ENCODE data around the gene FAM20C.

FAM20C gene

DNA sequence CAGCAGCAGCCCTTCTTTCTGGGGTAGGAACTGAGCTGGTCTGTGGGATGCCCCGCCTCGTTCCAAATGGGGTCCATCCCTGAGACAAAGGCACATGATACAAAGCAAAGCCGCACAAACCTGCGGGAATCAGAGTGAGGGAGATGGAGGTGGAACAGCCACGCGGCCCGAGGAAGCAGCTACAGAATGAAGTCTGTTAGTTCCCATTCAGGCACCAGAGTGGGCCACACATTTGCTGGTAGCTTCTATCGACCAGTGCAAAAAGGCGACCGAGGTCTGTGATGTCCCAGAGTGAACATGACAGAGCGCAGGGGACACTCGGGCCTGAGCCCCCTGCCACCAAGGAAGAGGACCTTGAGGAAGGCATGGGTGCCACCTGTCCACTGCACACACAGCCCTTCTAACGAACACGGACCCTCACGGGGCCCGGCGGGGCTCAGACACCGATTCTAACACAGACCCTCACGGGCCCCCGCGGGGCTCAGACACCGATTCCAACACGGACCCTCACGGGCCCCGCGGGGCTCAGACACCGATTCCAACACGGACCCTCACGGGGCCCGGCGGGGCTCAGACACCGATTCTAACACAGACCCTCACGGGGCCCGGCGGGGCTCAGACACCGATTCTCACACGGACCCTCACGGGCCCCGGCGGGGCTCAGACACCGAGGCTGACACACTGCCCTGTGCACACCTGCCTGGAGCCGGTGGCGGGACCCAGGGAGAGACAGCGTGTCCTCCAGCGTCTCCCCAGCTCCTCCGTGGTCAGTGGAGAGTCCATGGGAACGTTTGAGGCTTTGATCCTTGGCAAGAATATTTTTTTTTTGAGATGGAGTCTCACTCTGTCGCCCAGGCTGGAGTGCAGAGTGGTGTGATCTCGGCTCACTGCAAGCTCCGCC, 32.8 kb upstream of the FAM20C start:
- in situ Hi-C loops (cut with HindIII; ENCODE audit: low sequenced_read_pairs), result no loop called here
- TF ChIP-seq CTCF (IDR thresholded peaks at IDR 0.05; ENCODE audit: low read depth, low read length), result no peak
- H3K4me3 ChIP-seq (ENCODE audit: low read depth, low read length), result no peak overlapping the region
- DNase-seq (ENCODE audit: low read depth, low spot score), result no peak

DNA sequence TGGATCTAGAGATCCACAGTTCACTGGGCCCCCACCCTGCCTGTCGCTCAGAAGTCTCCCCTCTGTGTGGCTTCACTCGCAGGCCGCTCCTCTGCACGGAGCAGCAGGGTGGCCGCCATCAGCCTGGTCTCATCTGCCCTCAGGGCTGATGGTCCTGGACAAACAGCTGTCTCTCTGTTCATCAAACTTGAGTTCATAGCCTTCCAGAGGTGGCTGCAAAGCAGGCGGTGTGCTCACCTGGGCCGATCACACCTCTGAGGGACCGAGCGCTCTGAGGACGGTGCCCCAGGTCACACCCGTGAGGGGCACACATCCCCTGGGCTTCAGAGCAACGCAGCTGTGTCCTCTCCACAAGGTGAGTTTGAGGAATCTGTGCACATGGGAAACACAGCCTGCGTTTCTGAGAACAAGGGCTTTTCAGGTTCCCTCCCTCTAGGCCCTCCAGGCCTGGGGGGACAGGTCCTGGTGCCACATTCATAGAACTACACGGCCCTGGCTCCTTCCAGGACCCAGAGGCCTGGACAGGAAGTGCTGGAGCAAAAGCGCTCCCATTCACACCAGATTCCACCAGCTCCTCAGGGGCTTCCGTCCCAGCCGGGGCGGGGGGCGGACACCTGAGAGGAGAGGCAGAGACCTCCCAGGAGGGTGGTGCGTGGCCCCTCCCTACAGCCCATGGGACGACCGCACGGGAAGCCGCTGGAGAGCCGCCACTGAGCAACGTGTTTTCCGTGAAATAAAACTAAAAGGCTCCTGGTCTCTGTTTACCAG, 31.2 kb upstream of the FAM20C start:
- no peak for TF ChIP-seq CTCF (IDR thresholded peaks at IDR 0.05; ENCODE audit: low read depth, low read length)
- no peak overlapping the region for H3K4me3 ChIP-seq (ENCODE audit: low read depth, low read length)
- in situ Hi-C loops (cut with HindIII; ENCODE audit: low sequenced_read_pairs), result no loop called here
- DNase-seq (ENCODE audit: low read depth, low spot score), result no peak

DNA sequence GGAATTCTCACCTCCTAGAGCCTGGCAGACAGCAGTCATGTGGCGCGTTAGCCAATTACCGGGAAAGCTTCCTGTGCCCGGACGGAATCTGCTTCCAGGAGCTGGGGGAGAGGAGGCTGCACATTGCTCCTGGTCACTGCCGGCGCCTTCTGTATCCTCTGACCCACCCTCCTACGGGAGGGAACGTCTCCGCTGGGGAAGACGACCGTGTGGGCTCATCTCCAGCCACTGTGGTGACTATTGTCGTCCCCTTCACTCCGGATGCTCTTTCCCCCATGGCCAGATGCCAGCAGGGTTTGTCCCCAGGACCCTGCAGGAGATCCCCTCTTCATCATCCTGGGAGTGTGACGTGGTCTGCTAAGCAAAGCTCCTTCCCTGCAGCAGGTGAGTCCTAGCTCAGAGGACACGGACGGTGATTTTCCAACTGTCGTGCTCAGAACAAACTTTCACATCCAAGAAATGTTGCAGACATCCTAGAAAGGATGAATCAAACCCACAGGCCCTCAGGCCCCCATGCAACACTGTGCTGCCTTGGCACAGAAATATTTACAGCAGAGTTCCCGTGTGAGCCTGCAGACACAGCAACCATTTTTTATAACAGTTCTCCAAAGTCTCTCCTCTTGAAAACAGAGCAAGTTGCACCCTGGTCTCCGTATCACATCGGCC, 29.6 kb upstream of the FAM20C start:
- H3K4me3 ChIP-seq (ENCODE audit: low read depth, low read length), result no peak overlapping the region
- no peak for DNase-seq (ENCODE audit: low read depth, low spot score)
- in situ Hi-C loops (cut with HindIII; ENCODE audit: low sequenced_read_pairs), result no loop called here
- no peak for TF ChIP-seq CTCF (IDR thresholded peaks at IDR 0.05; ENCODE audit: low read depth, low read length)

- DNase-seq (ENCODE audit: low read depth, low spot score), result no peak
- TF ChIP-seq CTCF (IDR thresholded peaks at IDR 0.05; ENCODE audit: low read depth, low read length), result no peak
- H3K4me3 ChIP-seq (ENCODE audit: low read depth, low read length), result no peak overlapping the region
- in situ Hi-C loops (cut with HindIII; ENCODE audit: low sequenced_read_pairs), result no loop called here
Measured at GRCh38 chr7:163298-163695, 29.1 kb upstream of the FAM20C start.

GRCh38 chr7:163971-164881, 28.1 kb upstream of the FAM20C start:
- H3K4me3 ChIP-seq (ENCODE audit: low read depth, low read length), result no peak overlapping the region
- in situ Hi-C loops (cut with HindIII; ENCODE audit: low sequenced_read_pairs), result no loop called here
- no peak for TF ChIP-seq CTCF (IDR thresholded peaks at IDR 0.05; ENCODE audit: low read depth, low read length)
- no peak for DNase-seq (ENCODE audit: low read depth, low spot score)
